BE2C (cell line): ENCODE results near the gene TIMM22.

ENCODE experiments used
- DNase-seq: peaks from one replicate; pipeline ENCODE4 v3.0.0-alpha.2; 2020
- H3K27me3 ChIP-seq: fragments of 250-450 bp; sonication (Bioruptor Pico); 2 replicates; pipeline ENCODE4 v1.5.1; 2020; ENCODE audit warnings: mild to moderate bottlenecking
- H3K36me3 ChIP-seq: fragments of 250-450 bp; sonication (Bioruptor Pico); 2 replicates; pipeline ENCODE4 v1.5.1; 2020; ENCODE audit warnings: mild to moderate bottlenecking
- H3K4me1 ChIP-seq: fragments of 250-450 bp; sonication (Bioruptor Pico); 2 replicates; pipeline ENCODE4 v1.5.1; 2020
- H3K4me3 ChIP-seq: 2 replicates; pipeline ENCODE4 v1.5.1; 2011; ENCODE audit warnings: low read depth, low read length
- H3K9me3 ChIP-seq: fragments of 250-450 bp; sonication (Bioruptor Pico); 2 replicates; pipeline ENCODE4 v1.5.1; 2020
- CTCF ChIP-seq: IDR thresholded peaks from 2 replicates; pipeline ENCODE4 v1.5.1; 2012; ENCODE audit warnings: mild to moderate bottlenecking, low read depth, low read length

The TIMM22 gene

GRCh38 chr17:1049446-1050225 lies 52.7 kb downstream of the TIMM22 start:
- Histone ChIP-seq H3K4me1 (no peaks in the 10 kb centered on the region), H3K36me3 (no peaks in the 10 kb centered on the region), H3K4me3 (no peak overlapping the region), H3K9me3 (no peaks in the 10 kb centered on the region), H3K27me3 (no peaks in the 10 kb centered on the region)
- no peak for DNase-seq
- TF ChIP-seq CTCF, result no peak

- Histone ChIP-seq H3K4me3 (no peak overlapping the region), H3K9me3 (no peaks in the 10 kb centered on the region), H3K4me1 (no peaks in the 10 kb centered on the region), H3K27me3 (no peaks in the 10 kb centered on the region), H3K36me3 (no peaks in the 10 kb centered on the region)
- no peak for DNase-seq
- no peak for TF ChIP-seq CTCF
Measured at GRCh38 chr17:1050246-1050995, 53.5 kb downstream of the TIMM22 start.

- H3K9me3 ChIP-seq, result no peaks in the 10 kb centered on the region
- DNase-seq, result no peak
- TF ChIP-seq CTCF, result no peak
- H3K4me3 ChIP-seq, result no peak overlapping the region
- no peaks in the 10 kb centered on the region for H3K4me1 ChIP-seq
- H3K27me3 ChIP-seq, result no peaks in the 10 kb centered on the region
- H3K36me3 ChIP-seq, result no peaks in the 10 kb centered on the region; the same call in 1 of the 2 replicates
Measured at GRCh38 chr17:1050996-1051925, 54.3 kb downstream of the TIMM22 start.
